K562 (cell line): ENCODE data around the gene IDI2. TPM values are rescaled to one million over a fixed set of nuclear protein-coding genes. Genes with fewer than 3 reads are reported as not detected.

Source experiments
- ATAC-seq: fragments of 200-7000 bp; cut with Tn5 transposase; 3 replicates; pipeline ENCODE4 v1.9.1; 2020; ENCODE audit warnings: moderate library complexity
- BruUV-seq: library from RNA; stranded (reverse); fragments of 400-500 nt; replicated peaks from 2 replicates; lab custom pipeline; 2021; lab: Mats Ljungman, UMichigan
- CTCF ChIA-PET: fragments of 300-600 bp; formaldehyde crosslinking; extraction: SDS; loops from one replicate; lab custom pipeline; 2021; ENCODE audit warnings: low intra/inter-chr PET ratio; lab: Yijun Ruan, JAX
- POLR2A ChIA-PET: fragments of 300-600, 350-650 bp; sonication (Branson Sonifier 250); formaldehyde crosslinking; extraction: SDS; loops from one replicate; lab custom pipeline; 2021; ENCODE audit warnings: antibody characterized with exemption, inconsistent platforms; lab: Yijun Ruan, JAX
- DNase-seq, 4 experiments: peaks; one replicate each; pipeline versions ENCODE4 v3.0.0 to v3.0.0-alpha.2; 2011 to 2018; ENCODE audit warnings: low spot score in 3 of 4, mixed read lengths in 3 of 4; ENCODE audit errors: extremely low read depth in 1 of 4
- FAIRE-seq: peaks from 2 replicates; lab custom pipeline; 2011; peaks lifted over from hg19 to GRCh38; lab: Jason Lieb, UNC
- H2AFZ ChIP-seq: 2 replicates; pipeline ENCODE4 v1.6.0; 2011; ENCODE audit warnings: low read depth, low read length, control low read depth, inconsistent platforms
- H3K27ac ChIP-seq: fragments of 200-600 bp; 3 replicates; pipeline ENCODE4 v1.8.0; 2011; ENCODE audit warnings: low read depth, mild to moderate bottlenecking, control low read depth, inconsistent platforms, low read length, moderate library complexity, mixed read lengths; ENCODE audit errors: extremely low read depth
- H3K27me3 ChIP-seq, 2 experiments: fragments of 300-600 bp in 1 of 2; 2 replicates in 1 of 2; 3 replicates in 1 of 2; pipeline versions ENCODE4 v1.6.0 to v1.8.0; 2011; ENCODE audit warnings: inconsistent platforms in 2 of 2, low read length in 2 of 2, mild to moderate bottlenecking in 1 of 2, mixed read lengths in 1 of 2, moderate library complexity in 1 of 2; ENCODE audit not compliant: control insufficient read depth in 2 of 2, insufficient read depth in 2 of 2
- H3K36me3 ChIP-seq: fragments of 300-600 bp; 3 replicates; pipeline ENCODE4 v1.8.0; 2011; ENCODE audit warnings: mild to moderate bottlenecking, low read length, inconsistent platforms; ENCODE audit not compliant: control insufficient read depth, insufficient read depth
- H3K4me1 ChIP-seq, 2 experiments: fragments of 200-600 bp in 1 of 2; replicated peaks in 1 of 2; 2 replicates in 1 of 2; 3 replicates in 1 of 2; pipeline versions ENCODE4 v1.5.1 to v1.8.0; 2011; ENCODE audit warnings: inconsistent platforms in 2 of 2, low read length in 2 of 2, mild to moderate bottlenecking in 1 of 2, mixed read lengths in 1 of 2, moderate library complexity in 1 of 2; ENCODE audit not compliant: control insufficient read depth in 2 of 2, insufficient read depth in 2 of 2
- H3K4me2 ChIP-seq: 2 replicates; pipeline ENCODE4 v1.6.1; 2011; ENCODE audit warnings: low read length, control low read depth, inconsistent platforms, mixed read lengths; ENCODE audit not compliant: insufficient read depth
- H3K4me3 ChIP-seq: fragments of 200-600 bp; sonication (generic), shearing (Covaris generic); 2 replicates; pipeline ENCODE4 v1.5.1; 2016; ENCODE audit warnings: control low read depth, inconsistent platforms
- H3K79me2 ChIP-seq: fragments of 200-600 bp; 3 replicates; pipeline ENCODE4 v1.8.0; 2011; ENCODE audit warnings: low read length, inconsistent platforms; ENCODE audit not compliant: control insufficient read depth, insufficient read depth
- H3K9ac ChIP-seq, 2 experiments: 2 replicates each; pipeline versions ENCODE4 v1.6.0 to v1.6.1; 2011; ENCODE audit warnings: low read depth in 2 of 2, low read length in 2 of 2, control low read depth in 1 of 2, inconsistent platforms in 1 of 2, mild to moderate bottlenecking in 1 of 2, mixed read lengths in 1 of 2; ENCODE audit not compliant: insufficient read depth in 1 of 2
- H3K9me1 ChIP-seq: one replicate; pipeline ENCODE4 v1.6.0; 2011; ENCODE audit warnings: inconsistent platforms, mild to moderate bottlenecking, low read length, moderate library complexity; ENCODE audit not compliant: control insufficient read depth, insufficient read depth
- H3K9me3 ChIP-seq: replicated peaks from 2 replicates; pipeline ENCODE4 v1.5.1; 2011; ENCODE audit warnings: low read depth, low read length, inconsistent platforms; ENCODE audit not compliant: control insufficient read depth, insufficient read depth
- H4K20me1 ChIP-seq: replicated peaks from 2 replicates; pipeline ENCODE4 v1.6.1; 2011; ENCODE audit warnings: low read length, inconsistent platforms, mixed read lengths; ENCODE audit not compliant: control insufficient read depth, insufficient read depth
- ARID2 ChIP-seq: fragments of 450-650 bp; IDR thresholded peaks from 2 replicates; pipeline ENCODE4 v1.6.1; 2017; ENCODE audit warnings: antibody characterized with exemption, mild to moderate bottlenecking
- CAMTA2 ChIP-seq: fragments of 250-450 bp; sonication (Bioruptor Pico); conservative IDR thresholded peaks from 2 replicates; pipeline ENCODE4 v1.5.1; 2022
- CEBPB ChIP-seq: fragments of 450-650 bp; IDR thresholded peaks from 2 replicates; pipeline ENCODE4 v1.6.1; 2016; ENCODE audit warnings: missing genetic modification characterization, missing compliant biosample characterization
- CEBPG ChIP-seq, 3 experiments: fragments of 200-800 bp in 1 of 3; sonication (Bioruptor generic) in 1 of 3; sonication (generic) in 1 of 3; formaldehyde crosslinking in 1 of 3; IDR thresholded peaks in 2 of 3; conservative IDR thresholded peaks in 1 of 3; 2 replicates each; pipeline versions ENCODE4 v1.6.1 to v1.8.0; 2016 to 2022; ENCODE audit warnings: missing compliant biosample characterization in 2 of 3, missing genetic modification characterization in 2 of 3, mild to moderate bottlenecking in 1 of 3, missing genetic modification reagents in 1 of 3
- CREM ChIP-seq: IDR thresholded peaks from 2 replicates; pipeline ENCODE4 v1.6.1; 2014; ENCODE audit warnings: antibody characterized with exemption, low read depth
- DLX4 ChIP-seq: fragments of 250-450 bp; sonication (Bioruptor Pico); IDR thresholded peaks from 2 replicates; pipeline ENCODE4 v1.6.1; 2021; ENCODE audit warnings: mild to moderate bottlenecking
- PTRF ChIP-seq: fragments of 450-650 bp; IDR thresholded peaks from 2 replicates; pipeline ENCODE4 v1.6.1; 2016; ENCODE audit warnings: mild to moderate bottlenecking, missing genetic modification characterization, missing compliant biosample characterization
- YY1 ChIP-seq, 3 experiments: IDR thresholded peaks; 2 replicates each; pipeline ENCODE4 v1.6.1; 2011; ENCODE audit warnings: low read length in 2 of 3, mild to moderate bottlenecking in 2 of 3, moderate library complexity in 2 of 3, borderline replicate concordance in 1 of 3, control low read depth in 1 of 3, low read depth in 1 of 3; ENCODE audit not compliant: insufficient read depth in 3 of 3, insufficient replicate concordance in 2 of 3, control insufficient read depth in 1 of 3, insufficient read length in 1 of 3; ENCODE audit errors: extremely low read depth in 1 of 3
- ZBTB11 ChIP-seq, 3 experiments: fragments of 200-800 bp in 1 of 3; fragments of 250-450 bp in 1 of 3; fragments of 450-650 bp in 1 of 3; sonication (Bioruptor Pico) in 1 of 3; sonication (Bioruptor generic) in 1 of 3; formaldehyde crosslinking in 1 of 3; IDR thresholded peaks; 2 replicates each; pipeline versions ENCODE4 v1.6.1 to v1.8.0; 2016 to 2022; ENCODE audit warnings: mild to moderate bottlenecking in 2 of 3, missing genetic modification characterization in 2 of 3, missing compliant biosample characterization in 1 of 3, moderate library complexity in 1 of 3
- ZNF277 ChIP-seq: fragments of 250-450 bp; sonication (Bioruptor Pico); IDR thresholded peaks from 2 replicates; pipeline ENCODE4 v1.8.0; 2022; ENCODE audit warnings: inconsistent platforms, mild to moderate bottlenecking, moderate library complexity, borderline replicate concordance
- WGBS: fragments of 100-300 bp; shearing (Covaris generic); methylation state at CpG from one replicate; pipeline ENCODE4 v1.1.6; 2016; ENCODE audit warnings: low coverage, mixed read lengths; ENCODE audit not compliant: insufficient coverage; ENCODE audit errors: missing lambda C conversion rate; 5-methylcytosine and 5-hydroxymethylcytosine counted together
- in situ Hi-C: fragments of 300-500 bp; cut with MboI; formaldehyde crosslinking; loops from 4 replicates; pipeline ENCODE4 v1.15.0; 2018; ENCODE audit warnings: inconsistent platforms, mixed read lengths
- intact Hi-C: fragments of 100-400 bp; cut with micrococcal nuclease; formaldehyde crosslinking; loops from 2 replicates; pipeline ENCODE4 v1.14.2; 2022
- polyA plus RNA-seq, 8 experiments: library from polyadenylated mRNA; depleted of rRNA in 4 of 8; stranded (reverse) in 5 of 8; unstranded in 3 of 8; fragments of >200 nt; fragmentation: Nextera tagmentation in 2 of 8; fragmentation: Illumina TruSeq in 1 of 8; extraction: Ambion mirVana in 2 of 8; extraction: Trizol in 1 of 8; gene quantifications; 2 replicates each; pipeline versions ENCODE4 v1.2.1 to v1.2.3, GENCODE V29; 2011 to 2014; ENCODE audit warnings: inconsistent platforms in 1 of 8, missing spikeins in 1 of 8
- total RNA-seq, 7 experiments: library from RNA; depleted of rRNA in 6 of 7; stranded (reverse); fragments of >200 nt in 6 of 7; fragmentation: Illumina TruSeq in 2 of 7; extraction: Trizol in 2 of 7; gene quantifications; 2 replicates each; pipeline versions ENCODE4 v1.2.1 to v1.2.3, GENCODE V29; 2011 to 2021; ENCODE audit warnings: low replicate concordance in 1 of 7

IDI2 gene
- total and polyA plus RNA-seq, 9 of the 15 experiments (the other 6 are each of a cell fraction or from before 2014, with no cell fraction given), result not detected

- no TSS peak for BruUV-seq
- peak; percentile 65 for TF ChIP-seq CEBPB (tag)
- no peak for TF ChIP-seq DLX4
- no peak for TF ChIP-seq CREM
- peak; percentile 89 for TF ChIP-seq ZNF277
- TF ChIP-seq YY1 (IDR thresholded peaks at IDR 0.05; ENCODE audit: borderline replicate concordance in 1 of 3, control insufficient read depth in 1 of 3, extremely low read depth in 1 of 3, insufficient read depth in 3 of 3, insufficient read length in 1 of 3, insufficient replicate concordance in 2 of 3, low read depth in 1 of 3, low read length in 2 of 3), result no peak
- TF ChIP-seq CEBPG (CRISPR knock-in tag; IDR thresholded peaks at IDR 0.05), result no peak
- TF ChIP-seq CEBPG (tag; conservative IDR thresholded peaks at IDR 0.05 in 1 of 2, IDR thresholded peaks at IDR 0.05 in 1 of 2), result peak in 1 of 2 experiments; percentile 27; a peak in 1 of 4 replicates
- no peak for TF ChIP-seq CAMTA2
- no peak for TF ChIP-seq PTRF (tag)
- no peak for TF ChIP-seq ARID2
- TF ChIP-seq ZBTB11 (CRISPR knock-in tag; IDR thresholded peaks at IDR 0.05), result 0 out of 6 replicates have a peak, but pooled peaks of 1 of the 3 experiments have one; percentile 18
- Histone ChIP-seq H3K9ac (no peak overlapping the region), H3K36me3 (peaks cover 17% of the 10 kb centered on the region; the same call in 1 of the 3 replicates), H2AFZ (no peak overlapping the region), H3K9me1 (no peaks in the 10 kb centered on the region), H4K20me1 (no peaks in the 10 kb centered on the region), H3K4me3 (no peak overlapping the region), H3K9me3 (no peaks in the 10 kb centered on the region), H3K4me2 (no peak overlapping the region), H3K79me2 (no peaks in the 10 kb centered on the region), H3K27ac (no peak overlapping the region), H3K4me1 (no peaks in the 10 kb centered on the region; a peak in 2 of 5 replicates), H3K27me3 (no peaks in the 10 kb centered on the region)
- ChIA-PET POLR2A (interaction anchor here (2.1 kb wide), 1 partner anchor 22 kb away, joined by 11 read pairs; the partner anchor contains the start of gene IDI1), CTCF (no interaction called here)
- FAIRE-seq (no peak), DNase-seq (no peak), ATAC-seq (no peak)
- 85% methylated on average over 7 of the region's 7 CpGs for WGBS
- intact Hi-C loops (no loop called here), in situ Hi-C loops (no loop called here)
Measured at GRCh38 chr10:1070919-1071318, 45.3 kb upstream of the IDI2 start.
